ENCODE measurements around the gene ZNF552. TPM values are rescaled to one million over a fixed set of nuclear protein-coding genes. Genes with fewer than 3 reads are reported as not detected.
"Not testable (repeated sequence)": the region's sequence is repeated elsewhere in the genome, so short reads cannot be mapped to it uniquely, and the experiment has no call there.

ZNF552 gene
- total RNA-seq (2014; rRNA removed; shearing (Covaris generic); ENCODE audit: low replicate concordance), result 2.6 and 4.2 TPM in 2 replicates

- DNase-seq, result peak; percentile 86
- Histone ChIP-seq H3K36me3 (peaks cover 20% of the 10 kb centered on the region), H3K27me3 (no peaks in the 10 kb centered on the region), H3K9me3 (no peaks in the 10 kb centered on the region), H3K4me3 (peak within 1 kb of the TSS; percentile 72)
These were observed at the start of gene ZNF552 for GRCh38 chr19:57814505-57815246. TSS of gene ZNF552 (minus strand) at chr19:57814913. CDS start at chr19:57814743, 170 bp downstream.

GRCh38 chr19:57862351-57862750 lies 47.6 kb upstream of the ZNF552 start:
- Histone ChIP-seq H3K36me3 (peaks cover 88% of the 10 kb centered on the region), H3K9me3 (peaks cover 47% of the 10 kb centered on the region)
- H3K27me3 ChIP-seq, DNase-seq, H3K4me3 ChIP-seq: not testable (repeated sequence)

GRCh38 chr19:57854117-57854516 lies 39.4 kb upstream of the ZNF552 start:
- DNase-seq, H3K27me3 ChIP-seq, H3K4me3 ChIP-seq: not testable (repeated sequence)
- Histone ChIP-seq H3K9me3 (peaks cover 11% of the 10 kb centered on the region), H3K36me3 (peaks cover 74% of the 10 kb centered on the region)

GRCh38 chr19:57851812-57852603 lies 37.3 kb upstream of the ZNF552 start:
- not testable (repeated sequence) for DNase-seq, H3K27me3 ChIP-seq, H3K4me3 ChIP-seq
- peaks cover 77% of the 10 kb centered on the region for H3K36me3 ChIP-seq
- H3K9me3 ChIP-seq, result peaks cover 10% of the 10 kb centered on the region

GRCh38 chr19:57850553-57851017 lies 35.9 kb upstream of the ZNF552 start:
- no peak for DNase-seq
- Histone ChIP-seq H3K27me3 (no peaks in the 10 kb centered on the region), H3K36me3 (peaks cover 79% of the 10 kb centered on the region), H3K9me3 (peaks cover 8% of the 10 kb centered on the region), H3K4me3 (no peak overlapping the region)

- H3K27me3 ChIP-seq, DNase-seq, H3K4me3 ChIP-seq, H3K9me3 ChIP-seq: not testable (repeated sequence)
- peaks cover 81% of the 10 kb centered on the region for H3K36me3 ChIP-seq
These were observed 35.2 kb upstream of the ZNF552 start, which contains the start of gene ZNF587 for GRCh38 chr19:57849666-57850473. TSS of gene ZNF587 (plus strand) at chr19:57849859. CDS start at chr19:57850039, 180 bp downstream.

- DNase-seq, H3K27me3 ChIP-seq, H3K9me3 ChIP-seq, H3K4me3 ChIP-seq: not testable (repeated sequence)
- peaks cover 85% of the 10 kb centered on the region for H3K36me3 ChIP-seq
These were observed 34.5 kb upstream of the ZNF552 start for GRCh38 chr19:57849162-57849665.

- not testable (repeated sequence) for H3K9me3 ChIP-seq, H3K4me3 ChIP-seq, DNase-seq, H3K27me3 ChIP-seq
- H3K36me3 ChIP-seq, result peaks cover 87% of the 10 kb centered on the region
These were observed 32.5 kb upstream of the ZNF552 start for GRCh38 chr19:57847164-57847563.

- no peak overlapping the region for H3K4me3 ChIP-seq
These were observed 26.5 kb upstream of the ZNF552 start for GRCh38 chr19:57841122-57841763.

GRCh38 chr19:57838622-57839191 lies 24.0 kb upstream of the ZNF552 start:
- H3K4me3 ChIP-seq, H3K9me3 ChIP-seq, H3K27me3 ChIP-seq, DNase-seq: not testable (repeated sequence)
- peaks cover 56% of the 10 kb centered on the region for H3K36me3 ChIP-seq

More at GRCh38 chr19:57841122-57841763, 26.5 kb upstream of the ZNF552 start:
- H3K9me3 ChIP-seq, result peaks cover 2% of the 10 kb centered on the region; the same call in 1 of the 2 replicates
- H3K27me3 ChIP-seq, result no peaks in the 10 kb centered on the region
- peaks cover 80% of the 10 kb centered on the region for H3K36me3 ChIP-seq
- no peak for DNase-seq

- not testable (repeated sequence) for DNase-seq, H3K27me3 ChIP-seq, H3K9me3 ChIP-seq, H3K4me3 ChIP-seq
- H3K36me3 ChIP-seq, result peaks cover 45% of the 10 kb centered on the region
These were observed 22.3 kb upstream of the ZNF552 start for GRCh38 chr19:57836991-57837390.

- H3K27me3 ChIP-seq, result no peaks in the 10 kb centered on the region
- no peaks in the 10 kb centered on the region for H3K9me3 ChIP-seq
- DNase-seq, result peak; percentile 17
- peaks cover 68% of the 10 kb centered on the region for H3K36me3 ChIP-seq
- no peak within 1 kb of the TSS for H3K4me3 ChIP-seq
These were observed 15.4 kb upstream of the ZNF552 start, which contains the start of gene ZNF587B for GRCh38 chr19:57830071-57830602. TSS of gene ZNF587B (plus strand) at chr19:57830299. CDS start at chr19:57830529, 230 bp downstream.

- Histone ChIP-seq H3K4me3 (no peak overlapping the region), H3K36me3 (peaks cover 75% of the 10 kb centered on the region), H3K9me3 (no peaks in the 10 kb centered on the region), H3K27me3 (no peaks in the 10 kb centered on the region)
- no peak for DNase-seq
These were observed 14.6 kb upstream of the ZNF552 start for GRCh38 chr19:57829316-57829715.

- no peaks in the 10 kb centered on the region; the same call in 1 of the 2 replicates for H3K9me3 ChIP-seq
- H3K4me3 ChIP-seq, result no peak overlapping the region
- H3K36me3 ChIP-seq, result peaks cover 96% of the 10 kb centered on the region
- DNase-seq, result no peak
- H3K27me3 ChIP-seq, result no peaks in the 10 kb centered on the region
These were observed 10.8 kb upstream of the ZNF552 start for GRCh38 chr19:57825511-57825910.

- H3K27me3 ChIP-seq, H3K4me3 ChIP-seq, DNase-seq, H3K9me3 ChIP-seq: not testable (repeated sequence)
- H3K36me3 ChIP-seq, result peaks cover 83% of the 10 kb centered on the region
These were observed 8.9 kb upstream of the ZNF552 start for GRCh38 chr19:57823608-57824007.

Data from MG63 (cell line).